HG02938 (cell line): ENCODE results near the gene MAN2C1.
"Not testable (repeated sequence)": the region's sequence is repeated elsewhere in the genome, so short reads cannot be mapped to it uniquely, and the experiment has no call there.

Experiments used
- ATAC-seq: cut with Tn5 transposase; IDR thresholded peaks from one replicate; pipeline ENCODE4 v1.9.1; 2021; ENCODE audit warnings: mild to moderate bottlenecking, moderate library complexity; ENCODE audit not compliant: unreplicated experiment

Gene MAN2C1

DNA sequence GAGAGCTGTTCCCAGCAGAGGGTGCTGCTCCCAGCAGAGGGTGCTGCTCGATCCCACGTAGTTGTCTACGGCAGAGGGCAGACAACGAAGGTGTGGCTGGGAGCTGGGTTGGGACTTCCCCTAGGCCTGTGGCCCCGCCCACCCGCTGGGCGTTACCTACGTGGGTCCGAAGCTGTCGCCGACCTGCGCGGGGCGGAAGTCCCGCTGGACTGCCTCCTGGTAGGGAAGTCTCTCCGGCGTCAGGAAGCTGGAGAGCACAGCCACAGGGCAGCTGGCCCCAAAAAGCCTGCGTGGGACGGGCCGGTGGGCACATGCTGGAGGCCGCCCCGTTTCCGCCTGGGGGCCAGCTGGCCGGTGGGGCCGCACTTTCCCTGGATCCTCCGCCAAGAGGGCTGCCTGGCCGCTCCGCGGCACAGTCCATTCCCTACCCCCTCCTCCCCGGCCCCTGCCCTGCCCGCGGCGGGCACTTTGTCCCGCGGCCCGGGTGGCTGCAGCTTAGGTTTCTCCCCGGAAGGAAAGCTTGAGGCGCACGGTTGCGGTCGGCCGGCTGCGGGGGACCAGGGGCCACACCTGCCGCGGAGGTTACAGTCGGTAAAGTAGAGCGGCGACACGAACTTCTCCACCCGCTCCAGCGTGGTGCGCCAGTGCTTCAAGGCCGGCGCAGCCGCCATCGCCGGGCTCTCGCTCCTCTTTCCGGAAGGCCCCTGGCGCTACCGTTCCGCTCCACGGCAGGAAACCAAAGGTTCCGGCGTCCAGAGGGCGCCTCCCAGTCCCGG, at the start of gene MAN2C1:
Gene MAN2C1 (minus strand): TSS at position 695 of the 776 bp plus-strand sequence. CDS start 24 bp downstream, at position 671.
- peak; percentile 78 for ATAC-seq

- no peak for ATAC-seq
These were observed 48.2 kb upstream of the MAN2C1 start for GRCh38 chr15:75416584-75416983.

- no peak for ATAC-seq
These were observed 41.8 kb upstream of the MAN2C1 start for GRCh38 chr15:75410196-75410595.

GRCh38 chr15:75407083-75407482, 38.7 kb upstream of the MAN2C1 start:
- no peak for ATAC-seq

- no peak for ATAC-seq
These were observed 35.5 kb upstream of the MAN2C1 start for GRCh38 chr15:75403892-75404291.

GRCh38 chr15:75397494-75397893, 29.1 kb upstream of the MAN2C1 start:
- no peak for ATAC-seq

GRCh38 chr15:75389791-75390382, 21.5 kb upstream of the MAN2C1 start:
- ATAC-seq, result no peak

DNA sequence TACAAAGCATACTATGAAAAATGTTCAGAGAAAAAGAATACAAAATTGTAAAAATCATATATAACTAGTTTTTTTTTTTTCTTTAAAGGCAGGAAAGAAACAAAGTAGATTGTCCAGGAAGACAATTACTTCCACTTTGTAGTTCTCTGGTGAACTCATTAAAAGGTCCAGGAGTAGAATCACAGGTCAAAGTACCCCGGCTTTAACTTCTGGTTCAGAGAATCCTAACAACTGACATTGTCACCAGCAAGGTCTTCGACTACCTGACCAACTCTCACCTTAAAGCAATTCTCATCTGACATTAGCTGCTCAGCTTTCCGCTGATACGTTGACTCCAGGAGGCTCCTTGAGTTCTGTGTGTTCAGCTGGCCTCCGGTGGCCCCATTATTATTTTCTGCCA, 15.6 kb upstream of the MAN2C1 start:
- not testable (repeated sequence) for ATAC-seq

DNA sequence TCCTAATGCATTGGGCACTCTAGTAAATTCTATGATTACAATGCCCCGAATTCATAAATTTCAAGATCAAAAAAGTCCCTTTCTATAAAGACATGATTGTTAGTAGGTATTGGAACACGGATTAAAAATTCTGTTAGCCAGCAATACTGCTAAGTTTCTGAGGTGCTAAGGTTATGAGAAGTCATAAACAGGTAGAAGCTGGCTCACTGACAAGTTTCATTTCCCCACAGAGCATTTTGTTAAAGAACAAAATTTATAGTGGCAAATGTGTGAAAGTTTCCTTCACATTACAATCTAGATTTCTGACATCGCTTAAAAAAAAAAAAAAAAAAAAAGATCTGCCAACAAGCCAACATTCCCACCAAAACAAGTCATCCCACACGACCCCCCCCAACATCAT, 12.4 kb upstream of the MAN2C1 start:
- ATAC-seq, result no peak

DNA sequence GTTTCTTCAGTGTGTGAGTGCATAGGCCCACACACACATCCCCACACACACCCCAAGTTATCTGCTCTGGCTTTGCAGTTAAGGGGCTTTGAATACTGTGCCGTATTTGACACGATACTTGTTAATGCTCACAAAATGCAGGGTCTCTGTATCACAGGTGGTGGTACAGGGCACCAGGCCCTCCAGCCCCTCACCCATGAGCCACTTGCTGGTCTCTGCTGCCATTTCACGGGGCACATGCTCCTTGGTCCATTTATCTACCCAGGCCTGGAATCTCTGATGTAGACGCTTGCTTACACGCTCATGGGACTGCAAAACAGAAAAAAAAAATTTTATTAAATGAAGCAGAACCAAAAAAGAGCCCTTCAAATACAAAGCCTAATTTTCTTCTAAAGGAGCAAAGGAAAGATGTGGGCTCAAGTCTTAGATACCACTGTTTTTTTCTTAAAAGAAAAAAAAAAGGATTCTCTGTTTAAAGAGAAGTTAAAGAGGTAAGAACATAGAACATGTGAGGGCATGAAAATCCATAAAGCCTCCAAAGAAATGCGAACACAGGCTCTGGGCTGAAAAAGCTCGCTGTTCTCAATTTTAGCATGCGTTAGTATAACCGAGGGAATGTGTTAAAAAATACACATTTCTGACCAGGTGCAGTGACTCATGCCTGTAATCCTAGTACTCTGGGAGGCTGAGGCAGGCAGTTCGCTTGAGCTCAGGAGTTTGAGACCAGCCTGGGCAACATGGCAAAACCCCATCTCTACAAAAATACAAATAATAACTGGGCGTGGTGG, 3.7 kb upstream of the MAN2C1 start:
- no peak for ATAC-seq

DNA sequence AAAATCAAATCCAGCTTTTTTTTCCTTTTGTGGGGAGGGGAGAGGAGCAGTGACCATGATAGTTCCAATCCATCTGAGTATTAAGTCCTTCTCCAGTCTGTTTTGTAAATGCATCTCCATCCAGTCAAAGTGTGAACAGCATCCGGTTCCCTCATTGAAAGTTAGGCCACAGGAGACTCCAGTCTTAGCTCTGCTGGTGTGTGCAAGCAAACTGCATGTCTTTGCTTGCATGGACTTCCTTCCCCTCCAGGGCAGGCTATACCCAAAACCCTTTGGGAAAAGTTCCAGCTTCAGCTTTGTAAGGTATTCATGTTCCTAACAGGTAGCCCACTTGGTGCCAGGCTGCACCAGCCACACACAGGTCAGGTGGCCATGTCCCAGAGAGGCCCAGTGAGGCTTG, 3.1 kb upstream of the MAN2C1 start:
- ATAC-seq, result no peak

DNA sequence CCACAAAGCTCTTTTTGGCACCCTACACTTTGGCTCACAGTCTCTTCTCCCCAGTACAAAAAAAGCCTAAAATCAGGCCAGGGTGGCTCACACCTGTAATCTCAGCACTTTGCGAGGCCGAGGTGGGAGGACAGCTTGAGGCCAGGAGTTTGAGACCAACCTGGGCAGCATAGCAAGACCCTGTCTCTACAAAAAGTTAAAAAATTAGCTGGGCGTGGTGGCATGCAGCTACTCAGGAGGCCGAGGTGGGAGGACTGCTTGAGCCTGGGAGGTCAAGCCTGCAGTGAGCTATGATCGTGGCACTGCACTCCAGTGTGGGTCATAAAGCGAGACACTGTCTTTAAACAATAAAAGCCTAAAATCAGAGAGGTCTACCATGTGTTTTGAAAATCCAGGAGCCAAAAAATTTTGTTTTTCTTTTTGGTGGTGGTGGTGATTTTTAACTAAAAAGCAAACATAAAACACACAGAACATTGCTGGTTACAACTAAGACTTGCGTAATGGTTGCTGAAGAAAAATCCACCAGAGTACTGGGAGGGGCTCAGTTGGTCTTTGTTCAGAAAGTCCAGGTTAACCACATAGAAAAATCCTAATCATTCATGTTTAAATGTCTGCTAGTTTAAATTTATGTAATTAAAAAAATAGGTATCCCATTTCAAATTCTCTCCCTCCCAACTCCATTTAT, 1.6 kb upstream of the MAN2C1 start:
- ATAC-seq, result no peak

DNA sequence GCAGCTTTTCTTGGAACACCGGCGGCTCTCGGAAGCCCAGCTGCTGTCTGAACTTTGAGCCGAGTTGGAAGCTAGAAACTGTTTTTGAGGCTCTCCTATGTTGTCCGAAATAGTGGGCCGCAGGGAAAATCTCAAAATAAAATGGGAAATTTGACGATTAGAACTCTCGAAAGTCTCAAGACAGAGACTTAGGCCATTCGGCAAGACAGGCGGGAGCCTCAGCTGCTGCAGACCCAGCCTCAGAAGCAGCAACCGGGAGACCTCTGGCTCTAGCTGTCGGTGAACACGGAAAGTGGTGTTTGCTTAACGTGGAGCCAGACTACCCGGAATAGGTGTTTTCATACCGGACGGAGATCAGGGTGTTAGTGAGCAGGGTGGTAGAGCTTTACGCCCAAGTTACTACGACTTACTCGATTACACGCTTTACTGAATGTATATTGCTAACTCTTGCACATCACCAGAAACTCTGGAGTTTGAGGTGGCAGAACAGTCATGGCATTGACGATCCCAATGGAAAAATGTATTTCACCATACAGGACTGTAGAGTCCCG, 357 bp upstream of the MAN2C1 start:
- no peak for ATAC-seq

GRCh38 chr15:75367406-75367912, 948 bp downstream of the MAN2C1 start:
- no peak for ATAC-seq

DNA sequence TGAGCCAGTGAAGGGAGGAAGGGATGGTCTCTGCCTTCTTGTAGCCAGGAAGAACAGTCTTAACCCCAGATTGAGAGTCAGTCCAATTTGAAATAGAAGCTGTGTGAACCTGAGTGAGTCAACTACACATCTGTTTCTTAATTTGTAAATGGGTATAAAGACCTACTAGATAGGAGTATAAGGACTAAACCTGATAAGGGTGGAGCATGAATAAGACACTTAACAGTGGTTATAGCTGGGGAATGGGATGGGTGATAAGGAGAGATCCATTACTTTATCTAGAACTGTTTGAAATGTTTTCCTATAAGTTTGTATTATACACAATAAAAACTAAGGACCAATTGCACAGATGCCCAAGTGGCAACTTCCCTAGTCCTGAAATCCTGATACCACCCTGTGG, 1.4 kb downstream of the MAN2C1 start:
- ATAC-seq, result no peak

GRCh38 chr15:75366163-75366562, 2.2 kb downstream of the MAN2C1 start:
- no peak for ATAC-seq

GRCh38 chr15:75364881-75365280, 3.5 kb downstream of the MAN2C1 start:
- no peak for ATAC-seq

DNA sequence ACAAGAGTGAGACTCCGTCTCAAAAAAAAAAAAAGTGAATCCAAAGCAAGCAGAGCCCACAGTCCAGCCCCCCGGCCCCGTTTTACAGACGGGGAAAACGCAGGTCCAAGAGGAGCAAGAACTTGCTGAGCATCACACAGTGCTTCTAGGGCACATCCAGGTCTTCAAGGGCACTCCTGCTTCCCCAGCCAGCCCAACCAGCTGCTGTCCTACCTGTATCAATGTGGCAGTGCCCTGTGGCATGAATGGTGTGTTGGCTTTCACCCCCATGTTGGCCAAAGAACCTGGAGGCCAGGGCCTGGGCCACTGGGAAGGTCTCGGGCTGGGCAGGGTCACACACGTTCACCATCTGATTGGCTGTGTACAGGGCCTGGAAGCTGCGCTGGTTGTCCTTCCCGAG, 4.6 kb downstream of the MAN2C1 start:
- no peak for ATAC-seq

- no peak for ATAC-seq
These were observed 5.7 kb downstream of the MAN2C1 start for GRCh38 chr15:75362642-75363249.

GRCh38 chr15:75361989-75362641, 6.3 kb downstream of the MAN2C1 start:
- no peak for ATAC-seq
